Measurements from ENCODE around the gene OLFML2B.

DNA sequence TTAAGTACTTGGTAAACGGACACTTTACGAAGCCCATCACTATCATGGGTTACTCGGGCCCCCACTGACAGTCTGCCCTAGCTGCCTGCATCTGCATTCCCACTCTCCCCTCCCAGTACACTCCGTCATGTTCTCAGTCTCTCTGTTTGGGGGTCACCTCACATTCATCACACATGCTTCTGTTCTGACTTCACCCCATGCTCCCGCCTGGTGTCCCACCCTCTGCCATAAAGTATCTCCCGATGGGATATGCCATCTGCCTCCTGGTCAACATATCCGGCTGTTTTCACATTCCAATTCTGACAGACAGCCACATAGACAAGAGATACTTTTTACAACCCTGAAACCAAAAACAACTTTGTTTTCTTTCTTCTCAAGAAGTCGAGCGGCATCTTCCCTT is 1.0 kb downstream of the OLFML2B start:
- no peak for TF ChIP-seq ZNF234 (CRISPR knock-in tag; conservative IDR thresholded peaks at IDR 0.05)
- TF ChIP-seq, protein P1, sequence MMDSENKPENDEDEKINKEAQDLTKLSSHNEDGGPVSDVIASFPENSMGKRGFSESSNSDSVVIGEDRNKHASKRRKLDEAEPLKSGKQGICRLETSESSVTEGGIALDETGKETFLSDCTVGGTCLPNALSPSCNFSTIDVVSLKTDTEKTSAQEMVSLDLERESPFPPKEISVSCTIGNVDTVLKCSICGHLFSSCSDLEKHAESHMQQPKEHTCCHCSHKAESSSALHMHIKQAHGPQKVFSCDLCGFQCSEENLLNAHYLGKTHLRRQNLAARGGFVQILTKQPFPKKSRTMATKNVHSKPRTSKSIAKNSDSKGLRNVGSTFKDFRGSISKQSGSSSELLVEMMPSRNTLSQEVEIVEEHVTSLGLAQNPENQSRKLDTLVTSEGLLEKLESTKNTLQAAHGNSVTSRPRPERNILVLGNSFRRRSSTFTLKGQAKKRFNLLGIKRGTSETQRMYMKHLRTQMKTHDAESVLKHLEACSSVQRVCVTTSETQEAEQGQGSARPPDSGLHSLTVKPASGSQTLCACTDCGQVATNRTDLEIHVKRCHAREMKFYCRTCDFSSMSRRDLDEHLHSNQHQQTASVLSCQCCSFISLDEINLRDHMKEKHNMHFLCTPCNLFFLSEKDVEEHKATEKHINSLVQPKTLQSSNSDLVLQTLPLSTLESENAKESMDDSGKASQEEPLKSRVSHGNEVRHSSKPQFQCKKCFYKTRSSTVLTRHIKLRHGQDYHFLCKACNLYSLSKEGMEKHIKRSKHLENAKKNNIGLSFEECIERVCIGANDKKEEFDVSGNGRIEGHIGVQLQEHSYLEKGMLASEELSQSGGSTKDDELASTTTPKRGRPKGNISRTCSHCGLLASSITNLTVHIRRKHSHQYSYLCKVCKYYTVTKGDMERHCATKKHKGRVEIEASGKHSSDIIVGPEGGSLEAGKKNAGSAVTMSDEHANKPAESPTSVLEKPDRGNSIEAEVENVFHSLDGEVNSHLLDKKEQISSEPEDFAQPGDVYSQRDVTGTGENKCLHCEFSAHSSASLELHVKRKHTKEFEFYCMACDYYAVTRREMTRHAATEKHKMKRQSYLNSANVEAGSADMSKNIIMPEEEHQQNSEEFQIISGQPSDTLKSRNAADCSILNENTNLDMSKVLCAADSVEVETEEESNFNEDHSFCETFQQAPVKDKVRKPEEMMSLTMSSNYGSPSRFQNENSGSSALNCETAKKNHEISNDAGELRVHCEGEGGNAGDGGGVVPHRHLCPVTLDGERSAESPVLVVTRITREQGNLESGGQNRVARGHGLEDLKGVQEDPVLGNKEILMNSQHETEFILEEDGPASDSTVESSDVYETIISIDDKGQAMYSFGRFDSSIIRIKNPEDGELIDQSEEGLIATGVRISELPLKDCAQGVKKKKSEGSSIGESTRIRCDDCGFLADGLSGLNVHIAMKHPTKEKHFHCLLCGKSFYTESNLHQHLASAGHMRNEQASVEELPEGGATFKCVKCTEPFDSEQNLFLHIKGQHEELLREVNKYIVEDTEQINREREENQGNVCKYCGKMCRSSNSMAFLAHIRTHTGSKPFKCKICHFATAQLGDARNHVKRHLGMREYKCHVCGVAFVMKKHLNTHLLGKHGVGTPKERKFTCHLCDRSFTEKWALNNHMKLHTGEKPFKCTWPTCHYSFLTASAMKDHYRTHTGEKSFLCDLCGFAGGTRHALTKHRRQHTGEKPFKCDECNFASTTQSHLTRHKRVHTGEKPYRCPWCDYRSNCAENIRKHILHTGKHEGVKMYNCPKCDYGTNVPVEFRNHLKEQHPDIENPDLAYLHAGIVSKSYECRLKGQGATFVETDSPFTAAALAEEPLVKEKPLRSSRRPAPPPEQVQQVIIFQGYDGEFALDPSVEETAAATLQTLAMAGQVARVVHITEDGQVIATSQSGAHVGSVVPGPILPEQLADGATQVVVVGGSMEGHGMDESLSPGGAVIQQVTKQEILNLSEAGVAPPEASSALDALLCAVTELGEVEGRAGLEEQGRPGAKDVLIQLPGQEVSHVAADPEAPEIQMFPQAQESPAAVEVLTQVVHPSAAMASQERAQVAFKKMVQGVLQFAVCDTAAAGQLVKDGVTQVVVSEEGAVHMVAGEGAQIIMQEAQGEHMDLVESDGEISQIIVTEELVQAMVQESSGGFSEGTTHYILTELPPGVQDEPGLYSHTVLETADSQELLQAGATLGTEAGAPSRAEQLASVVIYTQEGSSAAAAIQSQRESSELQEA (CRISPR knock-in tag; IDR thresholded peaks at IDR 0.05; ENCODE audit: not compliant biosample characterization) = no peak
- TF ChIP-seq, protein P2, sequence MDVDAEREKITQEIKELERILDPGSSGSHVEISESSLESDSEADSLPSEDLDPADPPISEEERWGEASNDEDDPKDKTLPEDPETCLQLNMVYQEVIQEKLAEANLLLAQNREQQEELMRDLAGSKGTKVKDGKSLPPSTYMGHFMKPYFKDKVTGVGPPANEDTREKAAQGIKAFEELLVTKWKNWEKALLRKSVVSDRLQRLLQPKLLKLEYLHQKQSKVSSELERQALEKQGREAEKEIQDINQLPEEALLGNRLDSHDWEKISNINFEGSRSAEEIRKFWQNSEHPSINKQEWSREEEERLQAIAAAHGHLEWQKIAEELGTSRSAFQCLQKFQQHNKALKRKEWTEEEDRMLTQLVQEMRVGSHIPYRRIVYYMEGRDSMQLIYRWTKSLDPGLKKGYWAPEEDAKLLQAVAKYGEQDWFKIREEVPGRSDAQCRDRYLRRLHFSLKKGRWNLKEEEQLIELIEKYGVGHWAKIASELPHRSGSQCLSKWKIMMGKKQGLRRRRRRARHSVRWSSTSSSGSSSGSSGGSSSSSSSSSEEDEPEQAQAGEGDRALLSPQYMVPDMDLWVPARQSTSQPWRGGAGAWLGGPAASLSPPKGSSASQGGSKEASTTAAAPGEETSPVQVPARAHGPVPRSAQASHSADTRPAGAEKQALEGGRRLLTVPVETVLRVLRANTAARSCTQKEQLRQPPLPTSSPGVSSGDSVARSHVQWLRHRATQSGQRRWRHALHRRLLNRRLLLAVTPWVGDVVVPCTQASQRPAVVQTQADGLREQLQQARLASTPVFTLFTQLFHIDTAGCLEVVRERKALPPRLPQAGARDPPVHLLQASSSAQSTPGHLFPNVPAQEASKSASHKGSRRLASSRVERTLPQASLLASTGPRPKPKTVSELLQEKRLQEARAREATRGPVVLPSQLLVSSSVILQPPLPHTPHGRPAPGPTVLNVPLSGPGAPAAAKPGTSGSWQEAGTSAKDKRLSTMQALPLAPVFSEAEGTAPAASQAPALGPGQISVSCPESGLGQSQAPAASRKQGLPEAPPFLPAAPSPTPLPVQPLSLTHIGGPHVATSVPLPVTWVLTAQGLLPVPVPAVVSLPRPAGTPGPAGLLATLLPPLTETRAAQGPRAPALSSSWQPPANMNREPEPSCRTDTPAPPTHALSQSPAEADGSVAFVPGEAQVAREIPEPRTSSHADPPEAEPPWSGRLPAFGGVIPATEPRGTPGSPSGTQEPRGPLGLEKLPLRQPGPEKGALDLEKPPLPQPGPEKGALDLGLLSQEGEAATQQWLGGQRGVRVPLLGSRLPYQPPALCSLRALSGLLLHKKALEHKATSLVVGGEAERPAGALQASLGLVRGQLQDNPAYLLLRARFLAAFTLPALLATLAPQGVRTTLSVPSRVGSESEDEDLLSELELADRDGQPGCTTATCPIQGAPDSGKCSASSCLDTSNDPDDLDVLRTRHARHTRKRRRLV (CRISPR knock-in tag; IDR thresholded peaks at IDR 0.05) = no peak
- TF ChIP-seq ZNF263 (CRISPR knock-in tag; IDR thresholded peaks at IDR 0.05) = no peak
- no peak for TF ChIP-seq SOX5 (CRISPR knock-in tag; IDR thresholded peaks at IDR 0.05; ENCODE audit: borderline replicate concordance)
- no peak for TF ChIP-seq ERF (CRISPR knock-in tag; IDR thresholded peaks at IDR 0.05)
- no peak for TF ChIP-seq MAX (IDR thresholded peaks at IDR 0.05)
- TF ChIP-seq BRF2 (CRISPR knock-in tag; IDR thresholded peaks at IDR 0.05) = no peak
